Measurements from ENCODE around the gene ARRB1. TPM values are rescaled to one million over a fixed set of nuclear protein-coding genes. Genes with fewer than 3 reads are reported as not detected.

Gene ARRB1
- total and polyA plus RNA-seq, 9 of the 15 experiments (the other 6 are each of a cell fraction or from before 2014, with no cell fraction given): 6.6 to 45.4 (median 28.5) TPM

- TF ChIP-seq SAP30 (IDR thresholded peaks at IDR 0.05; ENCODE audit: borderline replicate concordance, insufficient read depth, low read depth, low read length, poor library complexity, severe bottlenecking) (peak; percentile 84), ZNF197 (CRISPR knock-in tag; IDR thresholded peaks at IDR 0.05; ENCODE audit: low read depth) (no peak; the same call in 1 of the 2 replicates), HES1 (IDR thresholded peaks at IDR 0.05; ENCODE audit: low read depth) (no peak), MTF1 (CRISPR knock-in tag; IDR thresholded peaks at IDR 0.05; ENCODE audit: borderline replicate concordance) (no peak), TBP (optimal IDR thresholded peaks at IDR 0.05; ENCODE audit: low read depth, low read length) (no peak), ARID3A (IDR thresholded peaks at IDR 0.05; ENCODE audit: borderline replicate concordance, low read depth, low read length) (no peak), FOXO4 (CRISPR knock-in tag; IDR thresholded peaks at IDR 0.05) (0 out of 2 replicates have a peak, but pooled peaks have one; percentile 45), REST (IDR thresholded peaks at IDR 0.05; ENCODE audit: borderline replicate concordance) (no peak), REST (CRISPR knock-in tag; IDR thresholded peaks at IDR 0.05; ENCODE audit: low read depth) (peak; percentile 71; the same call in 1 of the 2 replicates), SOX6 (IDR thresholded peaks at IDR 0.05) (0 out of 2 replicates have a peak, but pooled peaks have one; percentile 17), PML (IDR thresholded peaks at IDR 0.05; ENCODE audit: low read length) (peak; percentile 94), KDM2B (CRISPR knock-in tag; IDR thresholded peaks at IDR 0.05) (no peak)
These were observed 48.1 kb upstream of the ARRB1 start, which contains the start of gene RPS3 (continued) for GRCh38 chr11:75399344-75400145.
